GM18861 (cell line): ENCODE measurements around the gene C3orf52.
"Not testable (repeated sequence)": the region's sequence is repeated elsewhere in the genome, so short reads cannot be mapped to it uniquely, and the experiment has no call there.

Experiments
- ATAC-seq: cut with Tn5 transposase; IDR thresholded peaks from one replicate; pipeline ENCODE4 v1.9.1; 2021; ENCODE audit not compliant: unreplicated experiment

Gene C3orf52

GRCh38 chr3:112086076-112086854 is at the start of gene C3orf52:
Gene C3orf52 (plus strand): TSS chr3:112086389. CDS start chr3:112086408, 19 bp downstream.
- peak; percentile 67 for ATAC-seq

GRCh38 chr3:112037194-112037593 is 49.0 kb upstream of the C3orf52 start:
- ATAC-seq = not testable (repeated sequence)

GRCh38 chr3:112038863-112039262 is 47.3 kb upstream of the C3orf52 start:
- ATAC-seq = no peak

- ATAC-seq = no peak
These were observed 44.9 kb upstream of the C3orf52 start for GRCh38 chr3:112041321-112041720.

GRCh38 chr3:112042842-112043280 is 43.3 kb upstream of the C3orf52 start:
- ATAC-seq = no peak

- peak; percentile 90 for ATAC-seq
These were observed 42.5 kb upstream of the C3orf52 start for GRCh38 chr3:112043621-112044201.

- no peak for ATAC-seq
These were observed 39.6 kb upstream of the C3orf52 start for GRCh38 chr3:112046599-112046998.

GRCh38 chr3:112047264-112047663 is 38.9 kb upstream of the C3orf52 start:
- no peak for ATAC-seq

- ATAC-seq = no peak
These were observed 37.3 kb upstream of the C3orf52 start for GRCh38 chr3:112048911-112049310.

- ATAC-seq = no peak
These were observed 33.0 kb upstream of the C3orf52 start for GRCh38 chr3:112053229-112053628.

- ATAC-seq = no peak
These were observed 29.7 kb upstream of the C3orf52 start for GRCh38 chr3:112056451-112056929.

GRCh38 chr3:112059497-112059896 is 26.7 kb upstream of the C3orf52 start:
- no peak for ATAC-seq

GRCh38 chr3:112061152-112061551 is 25.0 kb upstream of the C3orf52 start:
- no peak for ATAC-seq

GRCh38 chr3:112072387-112073060 is 13.7 kb upstream of the C3orf52 start:
- ATAC-seq = not testable (repeated sequence)

- ATAC-seq = no peak
These were observed 12.2 kb upstream of the C3orf52 start for GRCh38 chr3:112074006-112074405.

- ATAC-seq = peak; percentile 86
These were observed 11.3 kb upstream of the C3orf52 start for GRCh38 chr3:112074616-112075497.

- no peak for ATAC-seq
These were observed 7.8 kb upstream of the C3orf52 start for GRCh38 chr3:112078125-112079083.

- ATAC-seq = no peak
These were observed 3.0 kb upstream of the C3orf52 start for GRCh38 chr3:112083239-112083638.

- ATAC-seq = no peak
These were observed 1.0 kb upstream of the C3orf52 start for GRCh38 chr3:112084980-112085705.
